Measurements from ENCODE around the gene PRKD2.

Gene PRKD2

GRCh38 chr19:46693760-46694159 lies 23.2 kb downstream of the PRKD2 start:
- TF ChIP-seq, protein P1, sequence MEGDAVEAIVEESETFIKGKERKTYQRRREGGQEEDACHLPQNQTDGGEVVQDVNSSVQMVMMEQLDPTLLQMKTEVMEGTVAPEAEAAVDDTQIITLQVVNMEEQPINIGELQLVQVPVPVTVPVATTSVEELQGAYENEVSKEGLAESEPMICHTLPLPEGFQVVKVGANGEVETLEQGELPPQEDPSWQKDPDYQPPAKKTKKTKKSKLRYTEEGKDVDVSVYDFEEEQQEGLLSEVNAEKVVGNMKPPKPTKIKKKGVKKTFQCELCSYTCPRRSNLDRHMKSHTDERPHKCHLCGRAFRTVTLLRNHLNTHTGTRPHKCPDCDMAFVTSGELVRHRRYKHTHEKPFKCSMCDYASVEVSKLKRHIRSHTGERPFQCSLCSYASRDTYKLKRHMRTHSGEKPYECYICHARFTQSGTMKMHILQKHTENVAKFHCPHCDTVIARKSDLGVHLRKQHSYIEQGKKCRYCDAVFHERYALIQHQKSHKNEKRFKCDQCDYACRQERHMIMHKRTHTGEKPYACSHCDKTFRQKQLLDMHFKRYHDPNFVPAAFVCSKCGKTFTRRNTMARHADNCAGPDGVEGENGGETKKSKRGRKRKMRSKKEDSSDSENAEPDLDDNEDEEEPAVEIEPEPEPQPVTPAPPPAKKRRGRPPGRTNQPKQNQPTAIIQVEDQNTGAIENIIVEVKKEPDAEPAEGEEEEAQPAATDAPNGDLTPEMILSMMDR (conservative IDR thresholded peaks at IDR 0.05; ENCODE audit: low read depth, low read length), result no peak
- no peak for DNase-seq (ENCODE audit: low read depth)
- no peak overlapping the region for H3K4me3 ChIP-seq (ENCODE audit: low read depth, low read length)

DNA sequence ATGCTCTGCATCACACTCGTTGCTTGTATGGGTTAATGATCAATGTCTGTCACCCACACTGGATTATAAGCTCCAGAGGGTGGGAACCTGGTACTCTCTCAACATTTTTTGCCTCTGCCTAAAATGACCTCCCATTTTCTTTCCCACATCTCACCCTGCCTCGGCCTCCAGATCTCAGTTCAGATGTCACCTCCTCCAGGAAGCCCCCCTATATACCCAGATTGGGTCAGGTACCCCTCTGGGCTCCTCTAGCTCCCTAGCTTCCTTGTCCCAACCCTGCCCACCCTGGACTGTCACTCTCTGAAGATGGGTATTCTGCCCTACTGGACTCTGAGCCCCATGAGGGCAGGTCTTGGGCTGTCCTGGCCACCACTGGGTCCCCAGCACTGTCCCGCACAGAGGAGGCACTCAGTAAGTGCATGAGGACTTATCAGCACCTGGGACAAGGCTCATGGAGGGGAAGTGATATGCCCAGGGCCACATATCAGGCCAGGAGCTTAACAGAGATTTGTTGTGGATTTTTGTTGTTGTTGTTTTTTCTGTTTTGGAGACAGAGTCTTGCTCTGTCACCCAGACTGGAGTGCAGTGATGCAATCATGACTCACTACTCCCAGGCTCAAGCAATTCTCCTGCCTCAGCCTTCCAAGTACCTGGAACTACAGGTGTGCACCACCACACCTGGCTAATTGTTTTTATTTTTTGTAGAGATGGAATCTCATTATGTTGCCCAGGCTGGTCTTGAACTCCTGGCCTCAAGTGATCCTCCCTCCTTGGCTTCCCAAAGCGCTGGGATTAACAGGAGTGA lies 23.8 kb downstream of the PRKD2 start:
- H3K4me3 ChIP-seq (ENCODE audit: low read depth, low read length), result no peak overlapping the region

GRCh38 chr19:46691948-46692347 lies 25.0 kb downstream of the PRKD2 start:
- no peak overlapping the region for H3K4me3 ChIP-seq (ENCODE audit: low read depth, low read length)
- DNase-seq (ENCODE audit: low read depth), result no peak
- TF ChIP-seq, protein P1 (conservative IDR thresholded peaks at IDR 0.05; ENCODE audit: low read depth, low read length), result no peak

More for the DNA sequence above, 23.8 kb downstream of the PRKD2 start:
- no peak for DNase-seq (ENCODE audit: low read depth)
- TF ChIP-seq, protein P1 (conservative IDR thresholded peaks at IDR 0.05; ENCODE audit: low read depth, low read length), result no peak

- TF ChIP-seq, protein P1 (conservative IDR thresholded peaks at IDR 0.05; ENCODE audit: low read depth, low read length), result no peak
- H3K4me3 ChIP-seq (ENCODE audit: low read depth, low read length), result no peak overlapping the region
- no peak for DNase-seq (ENCODE audit: low read depth)
Observed at GRCh38 chr19:46691104-46691503, 25.8 kb downstream of the PRKD2 start.

- no peak for DNase-seq (ENCODE audit: low read depth)
- TF ChIP-seq, protein P1 (conservative IDR thresholded peaks at IDR 0.05; ENCODE audit: low read depth, low read length), result no peak
- no peak overlapping the region for H3K4me3 ChIP-seq (ENCODE audit: low read depth, low read length)
Observed at GRCh38 chr19:46689358-46689757, 27.6 kb downstream of the PRKD2 start.

- no peak overlapping the region for H3K4me3 ChIP-seq (ENCODE audit: low read depth, low read length)
- TF ChIP-seq, protein P1 (conservative IDR thresholded peaks at IDR 0.05; ENCODE audit: low read depth, low read length), result no peak
- DNase-seq (ENCODE audit: low read depth), result no peak
Observed at GRCh38 chr19:46687438-46688145, 29.3 kb downstream of the PRKD2 start.

Data from choroid plexus epithelial cell (primary cell).